ENCODE results near the gene ELMO1.

The ELMO1 gene

DNA sequence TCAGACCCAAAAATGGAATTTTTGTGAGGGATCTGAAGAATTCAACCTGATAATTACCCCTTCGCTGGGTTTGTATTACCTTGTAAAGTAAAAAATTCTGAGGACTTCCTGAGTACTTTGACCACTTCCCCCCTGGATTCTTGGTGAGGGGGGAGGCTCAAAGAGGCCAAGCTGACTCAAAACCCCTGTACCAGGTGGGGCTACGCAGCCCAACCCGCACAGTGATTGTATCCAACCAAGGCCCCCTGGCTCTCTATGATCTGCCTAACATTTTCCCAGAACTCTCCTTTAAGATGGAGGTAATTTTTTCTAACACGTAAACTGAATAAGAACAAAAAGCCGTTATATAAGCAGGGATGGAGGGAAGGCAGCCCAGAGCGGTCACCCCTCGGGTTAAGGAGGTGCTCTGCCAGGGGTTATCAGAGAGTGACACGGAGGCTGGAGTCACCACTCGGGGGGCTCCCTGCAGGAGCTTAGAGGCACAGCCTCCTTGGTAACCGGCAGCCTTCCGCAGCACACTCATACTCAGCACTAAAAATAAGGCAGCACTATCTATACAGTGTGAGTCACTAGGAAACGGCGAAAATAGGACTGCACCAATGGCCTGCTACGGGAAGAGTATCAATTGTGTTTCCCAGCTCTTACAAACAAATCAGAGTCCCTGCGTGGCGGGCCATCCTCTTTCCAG lies 255.4 kb downstream of the ELMO1 start:
- no peak overlapping the region for H3K4me3 ChIP-seq (ENCODE audit: low read depth, low read length)
- DNase-seq (ENCODE audit: low read depth), result no peak
- TF ChIP-seq MYC (IDR thresholded peaks at IDR 0.05; ENCODE audit: low read depth, low read length) (no peak), POLR2A (IDR thresholded peaks at IDR 0.05; ENCODE audit: extremely low read depth, insufficient read length) (no peak)
- TF ChIP-seq, protein P1, sequence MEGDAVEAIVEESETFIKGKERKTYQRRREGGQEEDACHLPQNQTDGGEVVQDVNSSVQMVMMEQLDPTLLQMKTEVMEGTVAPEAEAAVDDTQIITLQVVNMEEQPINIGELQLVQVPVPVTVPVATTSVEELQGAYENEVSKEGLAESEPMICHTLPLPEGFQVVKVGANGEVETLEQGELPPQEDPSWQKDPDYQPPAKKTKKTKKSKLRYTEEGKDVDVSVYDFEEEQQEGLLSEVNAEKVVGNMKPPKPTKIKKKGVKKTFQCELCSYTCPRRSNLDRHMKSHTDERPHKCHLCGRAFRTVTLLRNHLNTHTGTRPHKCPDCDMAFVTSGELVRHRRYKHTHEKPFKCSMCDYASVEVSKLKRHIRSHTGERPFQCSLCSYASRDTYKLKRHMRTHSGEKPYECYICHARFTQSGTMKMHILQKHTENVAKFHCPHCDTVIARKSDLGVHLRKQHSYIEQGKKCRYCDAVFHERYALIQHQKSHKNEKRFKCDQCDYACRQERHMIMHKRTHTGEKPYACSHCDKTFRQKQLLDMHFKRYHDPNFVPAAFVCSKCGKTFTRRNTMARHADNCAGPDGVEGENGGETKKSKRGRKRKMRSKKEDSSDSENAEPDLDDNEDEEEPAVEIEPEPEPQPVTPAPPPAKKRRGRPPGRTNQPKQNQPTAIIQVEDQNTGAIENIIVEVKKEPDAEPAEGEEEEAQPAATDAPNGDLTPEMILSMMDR (IDR thresholded peaks at IDR 0.05; ENCODE audit: low read depth, low read length), result no peak
- TF ChIP-seq, protein P2, sequence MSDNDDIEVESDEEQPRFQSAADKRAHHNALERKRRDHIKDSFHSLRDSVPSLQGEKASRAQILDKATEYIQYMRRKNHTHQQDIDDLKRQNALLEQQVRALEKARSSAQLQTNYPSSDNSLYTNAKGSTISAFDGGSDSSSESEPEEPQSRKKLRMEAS (IDR thresholded peaks at IDR 0.05; ENCODE audit: low read depth, low read length), result no peak

DNA sequence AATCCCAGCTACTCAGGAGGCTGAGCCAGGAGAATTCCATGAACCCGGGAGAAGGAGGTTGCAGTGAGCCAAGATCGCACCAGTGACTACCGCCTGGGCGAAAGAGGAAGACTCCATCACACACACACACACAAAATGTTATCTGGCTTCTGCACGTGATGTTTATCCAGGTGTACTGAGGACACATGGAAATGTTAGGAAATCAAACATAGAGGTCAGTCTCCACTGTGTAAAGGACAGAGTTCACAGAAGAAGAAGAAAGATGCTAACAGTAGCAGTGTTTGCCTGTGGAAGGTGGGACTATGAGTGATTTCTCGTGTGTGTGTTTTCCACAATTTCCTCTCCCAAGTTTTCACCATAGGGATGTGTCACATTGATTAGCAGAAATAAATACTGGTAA lies 256.9 kb downstream of the ELMO1 start:
- no peak overlapping the region for H3K4me3 ChIP-seq (ENCODE audit: low read depth, low read length)
- no peak for DNase-seq (ENCODE audit: low read depth)
- TF ChIP-seq MYC (IDR thresholded peaks at IDR 0.05; ENCODE audit: low read depth, low read length), result no peak
- TF ChIP-seq, protein P2 (IDR thresholded peaks at IDR 0.05; ENCODE audit: low read depth, low read length), result no peak
- TF ChIP-seq, protein P1 (IDR thresholded peaks at IDR 0.05; ENCODE audit: low read depth, low read length), result no peak
- TF ChIP-seq POLR2A (IDR thresholded peaks at IDR 0.05; ENCODE audit: extremely low read depth, insufficient read length), result no peak

DNA sequence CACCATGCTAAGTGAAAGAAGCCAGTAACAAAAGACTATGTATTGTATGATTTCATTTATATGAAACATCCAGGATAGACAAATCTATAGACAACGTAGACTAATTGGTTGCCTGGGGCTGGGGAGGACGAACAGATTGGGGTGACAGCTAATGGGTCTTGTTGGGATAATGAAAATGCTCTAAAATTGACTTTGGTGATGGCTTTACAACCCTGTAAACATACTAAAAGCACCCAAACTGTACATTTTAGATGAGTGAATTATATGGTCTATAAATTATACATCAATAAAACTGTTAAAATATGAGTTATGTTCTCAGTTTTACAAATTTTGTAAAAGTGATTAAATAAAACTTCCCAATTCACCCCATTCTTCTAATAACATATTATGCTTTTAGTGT lies 261.5 kb downstream of the ELMO1 start:
- DNase-seq (ENCODE audit: low read depth), result no peak
- TF ChIP-seq, protein P1 (IDR thresholded peaks at IDR 0.05; ENCODE audit: low read depth, low read length), result no peak
- TF ChIP-seq MYC (IDR thresholded peaks at IDR 0.05; ENCODE audit: low read depth, low read length) (no peak), POLR2A (IDR thresholded peaks at IDR 0.05; ENCODE audit: extremely low read depth, insufficient read length) (no peak)
- TF ChIP-seq, protein P2 (IDR thresholded peaks at IDR 0.05; ENCODE audit: low read depth, low read length), result no peak
- no peak overlapping the region for H3K4me3 ChIP-seq (ENCODE audit: low read depth, low read length)

DNA sequence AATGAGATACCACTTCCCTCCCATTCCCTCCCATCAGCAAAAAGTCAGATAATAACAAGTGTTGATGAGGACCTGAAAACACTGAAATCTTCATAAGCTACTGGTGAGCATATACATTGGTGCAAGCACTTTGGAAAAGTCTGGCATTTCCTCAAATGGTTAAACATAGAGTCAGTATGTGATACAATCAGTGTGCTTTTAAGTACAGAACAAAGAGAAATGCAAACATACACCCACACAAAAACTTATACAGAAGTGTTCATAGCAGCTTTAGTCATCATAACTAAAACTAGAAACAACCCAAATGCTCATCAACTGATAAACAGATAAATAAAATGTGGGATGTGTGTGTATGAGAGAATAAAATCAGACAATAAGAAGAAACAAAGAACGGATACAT lies 261.9 kb downstream of the ELMO1 start:
- H3K4me3 ChIP-seq (ENCODE audit: low read depth, low read length), result no peak overlapping the region
- TF ChIP-seq, protein P1 (IDR thresholded peaks at IDR 0.05; ENCODE audit: low read depth, low read length), result no peak
- TF ChIP-seq, protein P2 (IDR thresholded peaks at IDR 0.05; ENCODE audit: low read depth, low read length), result no peak
- TF ChIP-seq MYC (IDR thresholded peaks at IDR 0.05; ENCODE audit: low read depth, low read length), result no peak
- no peak for TF ChIP-seq POLR2A (IDR thresholded peaks at IDR 0.05; ENCODE audit: extremely low read depth, insufficient read length)
- DNase-seq (ENCODE audit: low read depth), result no peak

DNA sequence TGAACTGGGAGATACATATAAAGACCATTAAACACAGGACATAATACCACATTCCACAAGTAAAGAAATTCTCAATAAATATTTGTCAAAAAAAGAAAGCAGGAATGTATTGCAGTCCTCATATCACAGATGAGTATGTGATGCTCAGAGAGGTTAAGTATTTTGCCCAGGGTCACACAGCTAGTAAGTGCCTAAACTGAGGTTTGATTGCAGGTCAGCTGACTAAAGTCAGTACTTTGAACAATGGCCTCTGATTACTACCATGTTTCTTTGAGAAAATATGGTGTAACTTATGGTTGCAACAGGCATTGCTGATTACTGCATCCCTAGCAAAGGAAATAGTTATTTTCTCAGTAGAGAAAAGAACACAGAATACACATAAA lies 267.1 kb downstream of the ELMO1 start:
- H3K4me3 ChIP-seq (ENCODE audit: low read depth, low read length), result no peak overlapping the region
- TF ChIP-seq POLR2A (IDR thresholded peaks at IDR 0.05; ENCODE audit: extremely low read depth, insufficient read length) (no peak), MYC (IDR thresholded peaks at IDR 0.05; ENCODE audit: low read depth, low read length) (no peak)
- TF ChIP-seq, protein P2 (IDR thresholded peaks at IDR 0.05; ENCODE audit: low read depth, low read length), result no peak
- TF ChIP-seq, protein P1 (IDR thresholded peaks at IDR 0.05; ENCODE audit: low read depth, low read length), result no peak
- DNase-seq (ENCODE audit: low read depth), result no peak

Data from NB4 (cell line).